NOMO-1 treated with DMSO at 0.1 percent for 48 hours (cell line): ENCODE measurements around the gene DMD.
"Not testable (repeated sequence)": the region's sequence is repeated elsewhere in the genome, so short reads cannot be mapped to it uniquely, and the experiment has no call there.

Experiments used
- DNase-seq: peaks from one replicate; lab custom pipeline; 2025; ENCODE audit not compliant: unreplicated experiment; lab: John Stamatoyannopoulos, UW

DMD gene

GRCh38 chrX:31649201-31649600, 1562.1 kb downstream of the DMD start:
- DNase-seq = no peak

- no peak for DNase-seq
Observed at GRCh38 chrX:31633349-31633748, 1578.0 kb downstream of the DMD start.

GRCh38 chrX:31629195-31629594, 1582.2 kb downstream of the DMD start:
- no peak for DNase-seq

GRCh38 chrX:31609130-31609529, 1602.2 kb downstream of the DMD start:
- peak; percentile 33 for DNase-seq

- no peak for DNase-seq
Observed at GRCh38 chrX:31608638-31609037, 1602.7 kb downstream of the DMD start.

GRCh38 chrX:31606771-31607170, 1604.6 kb downstream of the DMD start:
- no peak for DNase-seq

GRCh38 chrX:31604629-31605221, 1606.6 kb downstream of the DMD start:
- peak; percentile 53 for DNase-seq

- DNase-seq = no peak
Observed at GRCh38 chrX:31603411-31604120, 1607.8 kb downstream of the DMD start.

- DNase-seq = no peak
Observed at GRCh38 chrX:31600823-31601222, 1610.5 kb downstream of the DMD start.

- DNase-seq = no peak
Observed at GRCh38 chrX:31593353-31593752, 1618.0 kb downstream of the DMD start.

GRCh38 chrX:31591355-31591754, 1620.0 kb downstream of the DMD start:
- no peak for DNase-seq

GRCh38 chrX:31590581-31591114, 1620.7 kb downstream of the DMD start:
- DNase-seq = no peak

GRCh38 chrX:31589503-31589902, 1621.8 kb downstream of the DMD start:
- DNase-seq = no peak

- no peak for DNase-seq
Observed at GRCh38 chrX:31588355-31588754, 1623.0 kb downstream of the DMD start.

GRCh38 chrX:31583892-31584291, 1627.5 kb downstream of the DMD start:
- DNase-seq = not testable (repeated sequence)

GRCh38 chrX:31580726-31581125, 1630.6 kb downstream of the DMD start:
- no peak for DNase-seq

GRCh38 chrX:31580227-31580626, 1631.1 kb downstream of the DMD start:
- no peak for DNase-seq

GRCh38 chrX:31572360-31572759, 1639.0 kb downstream of the DMD start:
- no peak for DNase-seq

GRCh38 chrX:31570658-31571057, 1640.7 kb downstream of the DMD start:
- no peak for DNase-seq

GRCh38 chrX:31563792-31564191, 1647.6 kb downstream of the DMD start:
- no peak for DNase-seq

- no peak for DNase-seq
Observed at GRCh38 chrX:31555506-31555905, 1655.8 kb downstream of the DMD start.

- peak; percentile 61 for DNase-seq
Observed at GRCh38 chrX:31551913-31552312, 1659.4 kb downstream of the DMD start.

- no peak for DNase-seq
Observed at GRCh38 chrX:31550158-31550557, 1661.2 kb downstream of the DMD start.
